Activated CD4-positive, alpha-beta T cell treated with anti-CD3 and anti-CD28 coated beads, Interleukin-2, amount 50 U/mL, for 48 hours (primary cell): ENCODE data around the gene THUMPD1.
"Not testable (repeated sequence)": the region's sequence is repeated elsewhere in the genome, so short reads cannot be mapped to it uniquely, and the experiment has no call there.

Experiments used
- DNase-seq, 2 experiments: peaks; one replicate each; pipeline ENCODE4 v3.0.0-alpha.2; 2020

THUMPD1 gene

DNA sequence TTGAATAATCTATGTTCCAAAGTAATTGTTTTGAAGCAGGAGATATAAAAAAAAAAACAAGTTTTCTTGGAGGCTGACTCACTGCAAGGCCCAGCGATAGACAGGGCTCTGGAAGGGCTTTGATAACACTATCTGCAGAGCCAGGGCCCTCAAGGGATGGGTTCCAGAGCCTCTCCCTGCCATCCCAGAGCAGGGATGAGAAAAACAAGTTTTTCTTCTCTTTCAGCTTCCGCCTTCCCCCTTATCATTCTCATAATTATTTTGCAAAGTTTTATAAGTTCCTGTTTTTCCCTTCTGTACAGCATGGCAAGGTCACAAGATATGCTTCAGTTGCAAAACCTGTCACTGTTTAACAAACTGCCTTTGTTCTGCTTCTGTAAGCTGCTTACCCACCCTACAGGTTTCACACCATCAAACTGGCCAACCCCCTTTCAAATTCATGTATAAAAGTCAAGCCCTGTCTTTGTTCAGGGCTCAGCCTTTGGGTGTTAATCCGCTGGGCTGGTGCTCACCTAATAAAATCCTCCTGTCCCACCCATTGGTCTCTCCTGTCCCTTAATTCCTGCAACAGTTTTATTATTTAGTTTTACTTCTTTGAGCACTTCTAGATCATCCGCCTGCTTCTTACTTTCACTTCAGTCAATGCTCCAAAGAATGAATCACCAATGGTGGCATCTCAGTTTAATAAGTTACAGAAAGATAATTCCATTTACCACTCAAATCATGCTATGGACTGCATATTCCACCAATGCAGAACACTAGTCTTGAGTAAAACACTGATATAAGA, 5.6 kb upstream of the THUMPD1 start:
- DNase-seq, result no peak

DNA sequence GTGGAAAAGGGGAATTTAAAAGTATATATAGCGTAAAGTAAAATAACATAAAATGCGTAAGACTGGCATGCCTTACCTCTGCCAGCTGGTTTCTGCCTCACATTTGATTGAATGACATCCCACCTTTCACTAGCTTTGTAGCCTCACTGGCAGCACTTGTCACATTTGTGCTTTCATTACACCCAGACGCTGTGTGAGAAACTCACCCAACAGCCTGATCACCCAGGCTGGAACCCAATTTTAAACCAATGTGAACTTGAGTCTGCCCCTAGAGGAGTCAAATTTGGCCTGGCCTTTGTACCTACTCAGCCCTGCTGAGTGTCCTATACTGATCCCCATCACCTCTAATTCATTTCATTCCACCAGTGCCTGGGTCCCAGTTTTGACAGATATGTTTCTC, 4.8 kb upstream of the THUMPD1 start:
- DNase-seq, result no peak

DNA sequence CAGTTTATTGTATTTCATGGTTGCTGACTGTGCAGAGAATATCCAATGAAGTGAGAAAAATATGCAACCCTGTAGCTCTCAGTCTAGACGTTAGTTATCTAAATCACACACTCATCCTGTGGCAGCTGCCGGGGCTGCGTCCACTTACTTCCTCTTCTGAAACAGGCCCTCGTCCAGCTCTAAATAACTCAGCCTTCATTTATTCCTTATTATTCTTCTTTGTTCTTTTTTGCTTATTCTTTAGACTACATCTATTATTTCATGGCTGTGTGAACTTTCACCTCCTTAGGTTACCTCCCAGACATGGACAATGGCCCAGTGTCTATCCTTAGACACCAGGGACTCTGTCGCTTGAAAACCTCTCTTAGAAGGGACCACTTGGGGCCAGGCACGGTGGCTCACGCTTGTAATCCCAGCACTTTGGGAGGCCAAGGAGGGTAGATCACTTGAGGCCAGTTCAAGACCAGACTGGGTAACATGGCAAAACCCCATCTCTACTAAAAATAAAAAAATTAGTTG, 3.4 kb upstream of the THUMPD1 start:
- no peak for DNase-seq

DNA sequence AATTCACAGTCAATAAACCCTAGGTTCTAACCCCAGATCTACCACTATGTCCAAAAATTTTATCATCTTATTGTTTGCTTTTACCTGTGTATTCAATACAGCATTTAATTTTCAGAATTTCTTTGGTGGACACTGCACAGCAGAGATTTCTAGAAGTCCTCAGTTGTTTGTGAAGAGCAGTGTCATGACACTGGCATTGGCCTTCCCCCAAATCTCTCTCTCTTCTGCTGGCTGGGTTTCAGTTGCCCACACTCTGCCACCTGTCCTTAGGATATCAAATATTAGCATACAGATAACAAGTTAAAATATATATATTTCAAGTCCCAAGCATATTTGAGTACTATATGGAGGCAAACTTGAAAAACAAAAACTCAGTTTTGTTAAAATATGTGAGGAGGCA, 2.0 kb upstream of the THUMPD1 start:
- DNase-seq, result no peak

DNA sequence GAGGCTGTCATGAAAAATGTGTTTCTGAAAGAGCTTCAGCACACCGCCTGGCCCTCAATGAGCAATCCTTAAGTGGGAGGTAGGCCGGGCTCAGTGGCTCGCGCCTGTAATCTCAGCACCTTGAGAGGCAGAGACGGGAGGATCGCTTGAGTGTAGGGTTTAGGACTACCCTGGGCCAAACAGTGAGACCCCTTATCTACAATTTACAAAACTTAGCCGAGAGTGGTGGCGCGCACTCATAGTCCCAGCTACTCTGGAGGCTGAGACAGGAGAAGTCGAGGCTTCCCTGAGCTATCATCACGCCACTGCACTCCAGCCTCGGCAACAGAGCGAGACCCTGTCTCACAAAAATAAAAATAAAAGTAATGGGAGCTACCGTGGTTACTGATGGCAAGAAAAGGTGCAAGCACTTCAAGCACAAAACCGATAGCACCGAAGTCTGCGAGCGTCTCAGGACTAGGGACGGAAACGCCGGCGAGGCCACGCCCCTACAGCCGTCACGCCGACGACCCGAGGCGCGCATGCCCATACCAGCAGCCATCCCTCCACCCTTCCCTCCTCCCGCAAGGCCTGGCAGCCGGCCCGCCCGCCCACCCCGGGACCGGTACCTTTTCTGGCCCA, 607 bp downstream of the THUMPD1 start:
- peak; percentile 89 to 92 for DNase-seq

DNA sequence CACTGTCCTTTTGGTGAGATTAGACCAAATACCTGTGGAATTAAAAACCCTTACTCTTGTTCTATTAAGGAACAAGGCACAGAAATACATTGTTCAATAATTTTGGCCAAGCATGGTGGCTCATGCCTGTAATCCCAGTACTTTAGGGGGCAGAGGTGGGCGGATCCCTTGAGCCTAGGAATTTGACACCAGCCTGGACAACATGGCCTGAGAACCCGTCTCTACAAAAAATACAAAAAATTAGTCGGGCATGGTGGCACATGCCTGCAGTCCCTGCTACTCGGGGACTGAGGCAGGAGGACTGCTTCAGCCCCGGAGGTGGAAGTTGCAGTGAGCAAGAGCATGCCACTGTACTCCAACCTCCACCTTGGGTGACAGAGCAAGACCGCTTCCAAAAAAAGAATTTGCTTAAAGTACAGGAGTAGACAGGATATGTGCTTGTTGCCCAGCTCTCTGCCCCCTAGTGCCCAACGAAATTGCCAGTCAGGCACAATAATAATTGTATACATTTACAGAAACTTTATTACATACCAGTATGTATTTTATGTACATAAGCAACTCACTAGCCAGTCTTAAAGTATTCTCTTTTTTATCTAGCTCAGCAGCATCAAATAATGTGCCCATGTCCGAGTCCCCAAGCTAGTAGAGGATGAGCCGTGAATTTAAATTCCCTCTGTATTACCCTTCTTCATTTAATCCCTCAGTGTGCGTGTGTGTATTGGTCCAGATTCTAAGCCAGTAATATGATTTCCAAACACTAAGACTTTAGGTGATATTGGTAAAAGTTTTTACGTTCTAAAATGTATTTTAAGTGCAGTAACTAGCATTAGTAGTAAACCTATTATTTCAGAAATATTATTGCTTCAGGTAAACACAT, 1.4 kb downstream of the THUMPD1 start:
- peak in 1 of 2 experiments; percentile 6 for DNase-seq

DNA sequence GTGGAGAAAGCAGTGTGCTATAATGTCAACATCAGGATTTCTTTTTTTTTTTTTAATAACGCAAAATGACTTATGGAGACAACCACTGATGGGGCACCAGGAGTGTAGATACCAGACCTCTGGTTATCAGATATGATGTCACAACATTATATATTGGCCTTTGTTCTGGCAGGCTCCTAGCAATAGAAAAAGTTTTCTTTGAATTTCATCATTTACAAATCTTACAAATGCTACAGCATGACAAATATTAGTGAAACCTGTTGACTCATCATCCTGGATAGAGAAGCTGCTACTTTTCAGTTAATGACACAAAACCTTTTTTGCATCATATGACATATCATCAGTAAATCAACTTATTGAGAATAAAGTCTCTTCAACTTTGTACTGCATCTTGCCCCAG, 6.1 kb downstream of the THUMPD1 start:
- DNase-seq, result no peak

DNA sequence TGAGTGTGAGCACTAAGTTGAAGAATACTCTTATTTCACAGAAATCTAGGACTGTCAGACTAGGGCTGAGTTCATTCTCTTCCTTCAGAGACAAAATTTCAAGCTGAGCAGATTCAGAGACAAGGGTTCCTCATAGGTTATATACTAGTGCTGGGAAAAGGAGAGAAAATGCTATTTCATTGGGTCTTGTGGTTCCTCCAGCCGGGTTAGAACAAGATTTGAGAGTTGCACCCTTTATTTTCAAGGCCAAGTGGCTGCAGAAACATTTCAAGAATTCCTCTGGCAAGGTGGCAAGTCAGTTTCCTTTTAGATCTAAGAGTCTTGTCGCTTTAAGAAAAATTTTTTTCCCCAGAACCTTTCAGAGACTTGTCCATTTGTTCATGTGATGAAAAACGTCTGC, 6.8 kb downstream of the THUMPD1 start:
- no peak for DNase-seq

DNA sequence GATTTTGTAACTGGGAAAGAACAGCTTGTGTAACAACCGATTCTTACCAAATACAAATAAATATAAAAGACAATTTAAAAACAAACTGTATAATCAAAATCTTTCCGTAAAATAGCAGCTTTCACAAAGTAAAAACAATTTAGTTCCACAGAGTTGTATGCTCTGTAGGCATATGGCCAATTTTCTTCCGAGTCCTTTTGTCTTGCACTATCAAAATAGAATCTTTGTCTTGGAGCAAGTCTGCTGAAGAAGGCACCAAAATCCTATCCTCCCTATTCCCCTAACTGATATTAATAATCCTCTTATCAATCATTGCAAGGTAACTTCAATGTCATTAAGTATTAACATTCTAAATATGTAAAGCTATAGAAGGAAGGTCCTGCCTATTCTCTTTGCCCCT, 7.6 kb downstream of the THUMPD1 start:
- no peak for DNase-seq

DNA sequence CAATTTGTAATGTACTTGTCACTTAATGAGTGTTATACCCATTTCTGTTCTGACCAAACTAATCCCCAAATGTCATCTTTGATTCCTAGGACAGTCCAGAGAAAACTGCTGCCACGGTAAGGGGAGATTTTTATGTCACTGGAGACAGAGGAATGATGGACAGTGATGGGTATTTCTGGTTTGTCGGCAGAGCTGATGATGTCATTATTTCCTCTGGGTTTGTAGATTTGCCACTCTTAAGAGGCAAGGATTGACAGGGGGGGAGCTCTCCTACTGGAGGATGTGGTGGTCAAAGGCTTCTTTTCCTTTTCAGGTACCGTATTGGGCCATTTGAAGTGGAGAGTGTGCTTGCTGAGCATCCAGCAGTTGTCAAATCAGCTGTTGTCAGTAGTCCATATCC, 12.5 kb downstream of the THUMPD1 start:
- no peak for DNase-seq

DNA sequence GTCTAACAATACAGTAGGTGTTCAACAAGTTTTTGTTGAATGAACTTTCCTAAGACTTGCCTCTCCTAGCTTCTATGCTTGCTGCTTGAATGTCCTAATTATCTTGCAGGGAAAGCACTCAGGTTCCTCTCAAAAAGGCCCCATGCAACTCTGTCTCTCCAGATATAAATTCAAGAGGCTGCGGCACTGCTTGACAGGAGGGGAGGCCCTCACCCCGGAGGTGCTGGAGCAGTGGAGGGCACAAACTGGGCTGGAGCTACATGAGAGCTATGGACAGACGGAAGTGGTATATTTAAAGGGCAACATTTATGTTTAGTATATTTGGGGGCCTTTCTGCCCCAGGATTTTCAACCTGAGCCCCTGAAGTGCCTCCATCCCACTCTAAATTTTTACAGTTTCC, 14.4 kb downstream of the THUMPD1 start:
- no peak for DNase-seq

DNA sequence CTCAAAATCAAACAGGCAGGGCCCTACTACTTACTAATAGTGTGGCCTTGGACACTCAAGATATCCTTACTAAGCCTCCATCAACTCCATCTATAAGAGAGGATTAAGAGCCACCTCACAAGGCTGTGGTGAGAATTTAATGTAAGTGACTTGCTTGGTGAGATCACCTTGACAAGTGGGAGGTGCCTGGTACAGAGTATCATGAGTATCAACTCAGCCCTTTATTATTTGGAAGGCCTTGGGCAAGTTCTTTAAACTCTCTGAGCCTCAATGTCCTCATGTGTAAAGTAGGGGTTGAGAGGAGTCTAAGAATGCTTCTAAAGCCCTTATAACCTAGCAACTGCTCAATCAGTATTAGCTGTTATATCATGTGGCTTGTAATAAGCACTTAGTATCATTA, 15.0 kb downstream of the THUMPD1 start:
- DNase-seq, result no peak

DNA sequence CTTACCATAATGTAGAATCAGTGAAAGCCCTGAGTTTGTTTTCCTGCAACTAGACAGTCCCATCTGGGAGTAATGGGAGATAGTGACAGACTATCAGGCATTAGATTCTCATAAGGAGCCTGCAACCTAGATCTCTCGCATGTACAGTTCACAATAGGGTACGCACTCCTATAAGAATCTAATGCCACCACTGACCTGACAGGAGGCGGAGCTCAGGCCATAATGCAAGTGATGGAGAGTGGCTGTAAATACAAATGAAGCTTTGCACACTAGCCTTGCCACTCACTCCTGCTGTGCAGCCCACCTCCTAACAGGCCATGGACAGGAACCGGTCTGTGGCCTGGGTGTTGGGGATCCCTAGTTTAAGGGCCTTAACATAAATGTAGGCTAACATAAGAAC, 21.4 kb downstream of the THUMPD1 start:
- DNase-seq, result no peak

DNA sequence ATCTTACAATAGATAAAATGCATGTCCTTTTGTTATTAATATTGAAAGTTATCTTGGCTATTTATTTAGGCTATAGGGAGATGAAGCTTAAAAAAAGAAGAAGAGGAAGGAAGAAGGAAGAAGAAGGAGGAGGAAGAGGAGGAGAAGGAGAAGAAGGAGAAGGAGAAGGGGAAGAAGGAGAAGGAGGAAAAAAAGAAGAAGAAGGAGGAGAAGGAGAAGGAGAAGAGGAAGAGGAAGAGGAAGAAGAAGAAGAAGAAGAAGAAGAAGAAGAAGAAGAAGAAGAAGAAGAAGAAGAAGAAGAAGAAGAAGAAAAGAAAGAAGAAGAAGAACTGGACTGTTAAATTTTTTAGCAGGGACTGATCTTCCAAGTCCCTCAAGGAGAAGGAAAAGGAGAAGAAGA, 23.9 kb downstream of the THUMPD1 start:
- DNase-seq, result not testable (repeated sequence)

DNA sequence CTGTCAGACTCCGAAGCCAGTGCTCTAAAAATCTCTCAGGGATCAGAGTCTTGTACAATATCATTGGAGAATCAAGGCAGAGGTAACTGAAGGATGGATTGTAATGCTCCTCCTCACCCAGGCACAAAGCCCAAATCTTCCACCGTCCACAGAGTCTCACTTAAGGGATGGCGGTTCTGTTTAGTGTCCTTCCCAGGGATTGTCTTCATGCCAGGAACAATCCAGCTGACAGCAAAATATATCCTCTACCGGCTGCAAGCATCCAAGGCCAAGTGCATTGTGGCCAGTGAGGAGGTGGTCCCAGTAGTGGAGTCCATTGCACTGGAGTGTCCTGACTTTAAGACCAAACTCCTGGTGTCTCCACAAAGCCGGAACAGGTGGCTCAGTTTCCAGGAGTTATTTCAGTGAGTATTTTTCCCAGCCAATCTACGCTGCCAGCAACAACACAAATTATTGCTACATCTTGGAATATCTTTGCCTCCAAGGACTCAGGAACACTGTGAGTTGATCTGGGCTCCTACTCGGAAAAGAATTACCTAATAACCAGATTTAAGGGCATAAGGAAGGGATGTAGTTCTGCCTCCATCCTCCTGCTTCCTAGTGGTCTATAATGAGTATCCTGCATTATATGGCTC, 30.2 kb downstream of the THUMPD1 start:
- no peak for DNase-seq

DNA sequence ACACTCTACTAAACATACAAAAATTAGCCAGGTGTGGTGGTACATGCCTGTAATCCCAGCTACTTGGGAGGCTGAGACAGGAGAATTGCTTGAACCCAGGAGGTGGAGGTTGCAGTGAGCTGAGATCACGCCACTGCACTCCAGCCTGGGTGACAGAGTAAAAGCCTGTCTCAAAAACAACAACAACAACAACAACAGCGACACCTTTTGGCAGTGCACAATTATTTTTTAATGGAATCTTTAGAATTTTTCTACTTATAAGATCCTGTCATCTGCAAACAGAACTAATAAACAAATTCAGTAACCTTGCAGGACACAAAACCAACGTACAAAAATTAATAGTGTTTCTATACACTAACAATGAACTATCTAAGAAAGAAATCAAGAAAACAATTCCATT, 33.5 kb downstream of the THUMPD1 start:
- not testable (repeated sequence) for DNase-seq

DNA sequence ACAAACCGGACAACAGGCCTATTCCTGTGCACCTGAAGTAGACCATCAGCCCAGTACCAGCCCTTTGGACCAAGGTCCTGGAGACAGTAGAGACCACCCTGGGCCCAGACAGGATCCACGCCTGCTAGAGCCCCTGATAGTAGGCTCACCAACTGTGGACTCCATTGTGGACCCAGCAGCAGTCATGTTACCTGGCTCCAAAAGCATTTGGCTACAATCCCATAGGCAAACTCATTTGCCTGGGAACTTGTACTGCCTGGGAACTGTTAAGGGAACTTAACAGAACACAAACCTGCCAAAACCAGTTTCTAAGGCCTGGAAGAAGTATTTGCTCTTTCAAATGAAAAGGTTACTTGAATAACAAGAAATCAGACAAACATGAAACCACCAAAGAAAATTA, 34.2 kb downstream of the THUMPD1 start:
- DNase-seq, result no peak

DNA sequence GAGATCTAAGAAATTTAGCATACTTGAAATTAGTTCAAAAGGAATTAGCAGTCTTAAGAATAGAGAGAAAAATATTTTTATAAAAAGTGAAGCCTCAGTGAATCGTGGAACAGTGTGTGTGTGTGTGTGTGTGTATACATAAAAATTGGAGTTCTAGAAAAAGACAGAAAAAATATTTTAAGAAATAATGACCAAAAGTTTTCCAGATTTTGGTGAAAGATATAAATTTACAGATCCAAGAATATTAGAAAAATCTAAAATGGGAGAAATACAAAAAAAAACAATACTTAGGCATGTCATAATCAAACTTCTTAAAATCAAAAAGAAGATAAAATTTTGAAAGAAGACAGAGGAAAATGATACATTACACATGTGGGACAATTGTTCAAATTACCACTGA, 35.6 kb downstream of the THUMPD1 start:
- not testable (repeated sequence) for DNase-seq

DNA sequence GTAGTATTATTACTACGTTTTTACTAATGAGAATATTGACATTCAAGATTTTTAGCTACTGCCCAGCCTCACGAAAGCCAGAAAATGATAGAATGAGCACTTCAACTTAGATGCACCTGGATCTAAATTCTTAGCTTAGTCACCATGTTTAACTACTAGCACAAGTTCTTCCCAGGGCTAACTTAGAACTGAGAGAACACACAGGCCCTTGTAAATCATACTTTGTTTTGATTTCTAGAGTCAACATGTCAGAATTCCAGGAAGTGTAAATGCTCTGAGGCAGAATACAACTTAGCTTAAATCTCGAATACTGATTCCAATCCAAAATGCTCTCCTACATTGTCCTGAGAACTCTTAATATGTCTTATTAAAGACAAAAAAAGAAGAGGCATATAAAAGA, 37.3 kb downstream of the THUMPD1 start:
- DNase-seq, result no peak

DNA sequence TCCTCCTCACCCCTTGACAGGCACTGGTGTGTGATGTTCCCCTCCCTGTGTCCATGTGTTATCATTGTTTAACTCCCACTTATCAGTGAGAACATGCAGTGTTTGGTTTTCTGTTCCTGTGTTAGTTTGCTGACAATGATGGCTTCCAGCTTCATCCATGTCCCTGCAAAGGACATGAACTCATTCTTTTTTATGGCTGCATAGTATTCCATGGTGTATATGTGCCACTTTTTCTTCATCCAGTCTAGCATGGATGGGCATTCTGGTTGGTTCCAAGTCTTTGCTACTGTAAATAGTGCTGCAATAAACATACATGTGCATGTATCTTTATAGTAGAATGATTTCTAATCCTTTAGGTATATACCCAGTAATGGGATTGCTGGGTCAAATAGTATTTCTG, 39.9 kb downstream of the THUMPD1 start:
- not testable (repeated sequence) for DNase-seq

DNA sequence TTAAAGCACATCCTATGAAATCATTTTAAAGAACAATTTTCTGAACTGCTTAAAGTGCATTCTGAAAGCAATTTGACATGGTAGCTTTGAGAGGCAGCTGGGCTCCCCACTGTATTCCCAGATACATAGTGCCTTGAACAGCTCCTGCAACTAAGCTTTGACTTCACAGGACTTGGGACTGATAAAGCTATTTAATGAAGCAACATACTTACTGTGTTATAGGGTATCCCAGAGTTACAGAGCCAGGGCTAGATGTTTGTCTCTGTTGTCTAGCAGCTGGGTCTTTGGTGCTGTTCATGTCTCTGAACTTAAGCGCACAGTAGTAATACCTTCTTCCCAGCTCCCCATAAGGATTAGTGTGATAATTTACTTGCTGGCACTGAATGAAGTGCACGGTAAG, 45.0 kb downstream of the THUMPD1 start:
- no peak for DNase-seq

DNA sequence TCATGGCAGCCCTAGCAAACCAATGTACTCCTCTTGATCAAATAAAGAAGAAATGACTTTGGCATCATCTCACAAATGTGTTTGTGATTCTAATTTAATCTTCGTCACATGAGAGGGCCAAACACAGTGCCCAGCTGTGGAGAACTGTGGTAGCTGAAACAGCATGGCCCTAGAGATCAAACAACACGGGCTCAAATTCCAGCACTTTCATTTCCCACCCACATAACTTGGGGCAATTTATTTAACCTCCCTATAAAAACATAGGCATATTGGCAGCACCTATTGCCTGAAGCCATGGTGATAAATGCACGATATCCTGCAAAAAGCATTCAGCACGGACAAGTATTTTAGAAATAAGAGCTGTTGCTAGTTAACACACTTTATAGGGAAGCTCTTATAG, 46.6 kb downstream of the THUMPD1 start:
- DNase-seq, result no peak

DNA sequence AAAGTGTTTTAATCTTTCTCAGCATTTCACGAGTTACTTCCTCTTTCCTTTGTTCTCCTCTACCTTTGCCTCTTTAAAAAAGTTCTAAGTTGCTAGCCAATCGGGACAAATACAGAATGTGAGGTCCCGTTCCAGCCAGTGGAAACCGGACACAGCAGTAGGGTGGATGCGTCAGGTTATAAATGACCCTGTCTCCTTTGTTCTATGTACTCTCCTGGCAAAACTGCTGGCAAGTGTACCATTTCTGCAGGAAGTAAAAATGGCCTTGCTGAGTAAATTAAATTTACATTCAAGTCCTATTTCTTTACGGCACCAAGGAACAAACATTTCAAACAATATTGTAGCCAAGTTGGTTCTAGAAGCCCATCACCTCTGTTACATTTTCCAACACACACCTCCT, 47.5 kb downstream of the THUMPD1 start:
- DNase-seq, result not testable (repeated sequence)
